Measurements from ENCODE around the gene TNS3. TPM values are rescaled to one million over a fixed set of nuclear protein-coding genes. Genes with fewer than 3 reads are reported as not detected.

TNS3 gene
- total RNA-seq, 1 experiment from 2014 or later, result 9.5 TPM

GRCh38 chr7:47226696-47227095, 355.2 kb downstream of the TNS3 start:
- Histone ChIP-seq H3K18ac (ENCODE audit: insufficient read length, low read depth, low read length) (no peak overlapping the region), H3K4ac (ENCODE audit: low read depth, low read length) (no peak overlapping the region), H3K79me1 (ENCODE audit: insufficient read depth, low read depth, low read length, poor library complexity, severe bottlenecking) (no peaks in the 10 kb centered on the region), H2BK15ac (ENCODE audit: low read depth, low read length) (no peak overlapping the region), H3K23ac (ENCODE audit: insufficient read length, low read depth, low read length) (no peak overlapping the region), H3K4me1 (ENCODE audit: insufficient read depth, low read length) (no peaks in the 10 kb centered on the region; the same call in 1 of the 2 replicates), H4K8ac (replicated peaks; ENCODE audit: insufficient read length, low read depth, low read length) (no peak overlapping the region), H3K14ac (ENCODE audit: insufficient read depth, low read length) (no peak overlapping the region), H3K79me2 (ENCODE audit: insufficient read depth, low read length) (no peaks in the 10 kb centered on the region), H4K91ac (ENCODE audit: insufficient read length, low read depth, low read length) (no peak overlapping the region), H3K27me3 (ENCODE audit: insufficient read depth, low read length) (no peaks in the 10 kb centered on the region), H3K27ac (ENCODE audit: insufficient read length, low read depth, low read length) (no peak overlapping the region), H2AK5ac (ENCODE audit: insufficient read length, low read length) (no peak overlapping the region), H4K20me1 (ENCODE audit: control insufficient read depth, insufficient read depth, insufficient read length) (no peaks in the 10 kb centered on the region), H3T11ph (ENCODE audit: low read length) (no peak overlapping the region), H2BK20ac (ENCODE audit: low read depth, low read length, poor library complexity, severe bottlenecking) (no peak overlapping the region), H3K9me3 (ENCODE audit: control insufficient read depth, low read depth, low read length) (no peaks in the 10 kb centered on the region), H3K9ac (ENCODE audit: extremely low read depth, insufficient read length, low read length) (no peak overlapping the region), H3K56ac (ENCODE audit: insufficient read length, low read depth, low read length) (no peak overlapping the region), H3K23me2 (ENCODE audit: insufficient read length, low read depth, low read length, poor library complexity, severe bottlenecking) (no peaks in the 10 kb centered on the region), H3K4me2 (ENCODE audit: insufficient read depth, insufficient read length, low read length) (no peak overlapping the region), H2BK120ac (ENCODE audit: low read depth, low read length, poor library complexity, severe bottlenecking) (no peak overlapping the region), H2BK12ac (ENCODE audit: insufficient read length, low read depth, low read length) (no peak overlapping the region), H2AFZ (ENCODE audit: low read length) (no peak overlapping the region), H4K5ac (ENCODE audit: insufficient read length, low read depth, low read length) (no peak overlapping the region), H2BK5ac (ENCODE audit: insufficient read length, low read length) (no peak overlapping the region)
- Mint-ChIP-seq H3K27ac (no peak overlapping the region), H3K4me3 (no peak overlapping the region), H3K4me1 (peaks cover 0 to 5% of the 10 kb centered on the region in 2 experiments; a peak in 1 of 4 replicates), H3K9me3 (peaks cover 3 to 5% of the 10 kb centered on the region in 2 experiments), H3K36me3 (ENCODE audit: insufficient read depth in 1 of 3, low read depth in 3 of 3) (peaks cover 0 to 4% (median 0%) of the 10 kb centered on the region in 3 experiments; a peak in 2 of 7 replicates), H3K27me3 (ENCODE audit: low read depth) (peaks cover 12% of the 10 kb centered on the region)
- DNase-seq, result no peak
- TF ChIP-seq CTCF (conservative IDR thresholded peaks at IDR 0.05), result no peak
- no CpG with 5 or more reads among the region's 5 CpGs for WGBS (ENCODE audit: extremely low coverage, insufficient read length, low lambda C conversion rate)
